ENCODE measurements around the gene GATM. TPM values are rescaled to one million over a fixed set of nuclear protein-coding genes. Genes with fewer than 3 reads are reported as not detected.
A peak's percentile ranks its signal among the peaks of the same experiment; 100 is the strongest.

The GATM gene
- total and polyA plus RNA-seq, 2 of the 8 experiments (the other 6 are each of a cell fraction or from before 2014, with no cell fraction given): 10.2 to 15.1 TPM

- peak; percentile 43; the same call in 1 of the 2 replicates for TF ChIP-seq CEBPB (IDR thresholded peaks at IDR 0.05; ENCODE audit: low read depth, low read length)
- TF ChIP-seq RAD21 (IDR thresholded peaks at IDR 0.05 in 1 of 2, conservative IDR thresholded peaks at IDR 0.05 in 1 of 2; ENCODE audit: low read depth in 2 of 2, low read length in 2 of 2): peak; percentile 30
- no peak for TF ChIP-seq SP4 (IDR thresholded peaks at IDR 0.05; ENCODE audit: low read length)
- TF ChIP-seq SIN3A (conservative IDR thresholded peaks at IDR 0.05 in 1 of 2, IDR thresholded peaks at IDR 0.05 in 1 of 2; ENCODE audit: low read depth in 1 of 2, low read length in 2 of 2): no peak
- TF ChIP-seq CREB1 (IDR thresholded peaks at IDR 0.05): no peak
- TF ChIP-seq SP2 (IDR thresholded peaks at IDR 0.05; ENCODE audit: low read length): no peak
Measured at GRCh38 chr15:45393851-45394250, 15.5 kb upstream of the GATM start (continued).

All from H1 (cell line).